ENCODE measurements around the gene PRRT4. TPM values are rescaled to one million over a fixed set of nuclear protein-coding genes. Genes with fewer than 3 reads are reported as not detected.

The PRRT4 gene
- total RNA-seq, result 0.07 and 0.18 TPM in 2 replicates

- intact Hi-C loops (cut with micrococcal nuclease), result no loop called here
Observed at GRCh38 chr7:128361411-128362379, at the start of gene PRRT4. PRRT4 (minus strand) TSS chr7:128361690.

- intact Hi-C loops (cut with micrococcal nuclease), result loop anchor here (2.0 kb wide), 1 partner anchor 14 kb away; no protein-coding TSS in a partner anchor
Observed at GRCh38 chr7:128410451-128410753, 48.9 kb upstream of the PRRT4 start.

GRCh38 chr7:128409596-128410450, 48.3 kb upstream of the PRRT4 start, which contains the start of gene IMPDH1:
IMPDH1 (minus strand) TSS chr7:128409982; CDS start chr7:128409901, 81 bp downstream.
- intact Hi-C loops (cut with micrococcal nuclease), result loop anchor here (1.0 to 5.0 kb wide), 5 partner anchors 15 to 452 kb away; partner anchors contain the start of genes ATP6V1F, HILPDA, METTL2B and RBM28

GRCh38 chr7:128408709-128409595, 47.5 kb upstream of the PRRT4 start:
- intact Hi-C loops (cut with micrococcal nuclease), result loop anchor here (1.0 to 5.0 kb wide), 4 partner anchors 46 to 453 kb away; partner anchors contain the start of genes ATP6V1F, HILPDA, METTL2B and RBM28

- intact Hi-C loops (cut with micrococcal nuclease), result loop anchor here (5.0 kb wide), 3 partner anchors 66 to 454 kb away; partner anchors contain the start of genes ATP6V1F, METTL2B and RBM28
Observed at GRCh38 chr7:128407751-128408708, 46.5 kb upstream of the PRRT4 start.

GRCh38 chr7:128407233-128407589, 45.7 kb upstream of the PRRT4 start:
- intact Hi-C loops (cut with micrococcal nuclease), result loop anchor here (5.0 kb wide), 3 partner anchors 65 to 455 kb away; partner anchors contain the start of genes ATP6V1F, METTL2B and RBM28

GRCh38 chr7:128406314-128407232, 45.1 kb upstream of the PRRT4 start:
- intact Hi-C loops (cut with micrococcal nuclease), result loop anchor here (5.0 kb wide), 3 partner anchors 64 to 456 kb away; partner anchors contain the start of genes ATP6V1F, METTL2B and RBM28

GRCh38 chr7:128405471-128406313, 44.2 kb upstream of the PRRT4 start:
- intact Hi-C loops (cut with micrococcal nuclease), result loop anchor here (1.0 to 5.0 kb wide), 4 partner anchors 50 to 457 kb away; partner anchors contain the start of genes ATP6V1F, HILPDA, METTL2B and RBM28

GRCh38 chr7:128404886-128405470, 43.5 kb upstream of the PRRT4 start:
- intact Hi-C loops (cut with micrococcal nuclease), result loop anchor here (1.0 to 5.0 kb wide), 4 partner anchors 50 to 457 kb away; partner anchors contain the start of genes ATP6V1F, HILPDA, METTL2B and RBM28

- intact Hi-C loops (cut with micrococcal nuclease), result no loop called here
Observed at GRCh38 chr7:128404143-128404681, 42.7 kb upstream of the PRRT4 start.

GRCh38 chr7:128403676-128404075, 42.2 kb upstream of the PRRT4 start:
- intact Hi-C loops (cut with micrococcal nuclease), result no loop called here

- intact Hi-C loops (cut with micrococcal nuclease), result no loop called here
Observed at GRCh38 chr7:128402356-128402755, 40.9 kb upstream of the PRRT4 start.

GRCh38 chr7:128400566-128400965, 39.1 kb upstream of the PRRT4 start:
- intact Hi-C loops (cut with micrococcal nuclease), result no loop called here

GRCh38 chr7:128399991-128400390, 38.5 kb upstream of the PRRT4 start:
- intact Hi-C loops (cut with micrococcal nuclease), result no loop called here

GRCh38 chr7:128398841-128399135, 37.3 kb upstream of the PRRT4 start:
- intact Hi-C loops (cut with micrococcal nuclease), result loop anchor here (1.0 kb wide), 1 partner anchor 28 kb away; no protein-coding TSS in a partner anchor
